K562 (cell line): ENCODE measurements around the gene MGAT4B. TPM values are rescaled to one million over a fixed set of nuclear protein-coding genes. Genes with fewer than 3 reads are reported as not detected.

Experiments used
- ELF4 ChIP-seq: fragments of 450-650 bp; formaldehyde crosslinking; IDR thresholded peaks from 2 replicates; pipeline ENCODE4 v1.4.0; 2022; ENCODE audit warnings: missing genetic modification characterization
- FOXA1 ChIP-seq: fragments of 450-650 bp; IDR thresholded peaks from 2 replicates; pipeline ENCODE4 v1.6.1; 2016; ENCODE audit warnings: mild to moderate bottlenecking, borderline replicate concordance
- KDM1A ChIP-seq, 2 experiments: fragments of 450-650 bp; IDR thresholded peaks; 2 replicates each; pipeline ENCODE4 v1.6.1; 2016; ENCODE audit warnings: mild to moderate bottlenecking in 2 of 2
- SRSF1 ChIP-seq: fragments of 200-400 bp; formaldehyde crosslinking; IDR thresholded peaks from 2 replicates; pipeline ENCODE4 v1.6.1; 2017; ENCODE audit warnings: mild to moderate bottlenecking, low read depth, low read length, moderate library complexity
- TAF1 ChIP-seq: IDR thresholded peaks from 2 replicates; pipeline ENCODE4 v1.6.1; 2011; ENCODE audit warnings: mild to moderate bottlenecking, low read length, moderate library complexity; ENCODE audit not compliant: insufficient read depth, control insufficient read depth, severe bottlenecking; ENCODE audit errors: extremely low read depth
- TRIM25 ChIP-seq: fragments of 450-650 bp; IDR thresholded peaks from 2 replicates; pipeline ENCODE4 v1.7.0; 2016; ENCODE audit warnings: borderline replicate concordance
- YY1 ChIP-seq, 3 experiments: IDR thresholded peaks; 2 replicates each; pipeline ENCODE4 v1.6.1; 2011; ENCODE audit warnings: low read length in 2 of 3, mild to moderate bottlenecking in 2 of 3, moderate library complexity in 2 of 3, borderline replicate concordance in 1 of 3, control low read depth in 1 of 3, low read depth in 1 of 3; ENCODE audit not compliant: insufficient read depth in 3 of 3, insufficient replicate concordance in 2 of 3, control insufficient read depth in 1 of 3, insufficient read length in 1 of 3; ENCODE audit errors: extremely low read depth in 1 of 3
- ZBTB34 ChIP-seq: fragments of 250-450 bp; sonication (Bioruptor Pico); IDR thresholded peaks from 2 replicates; pipeline ENCODE4 v1.8.0; 2021; ENCODE audit warnings: mild to moderate bottlenecking, moderate library complexity
- ZNF592 ChIP-seq: fragments of 450-650 bp; IDR thresholded peaks from 2 replicates; pipeline ENCODE4 v1.6.1; 2017; ENCODE audit warnings: antibody characterized with exemption, mild to moderate bottlenecking
- ZNF76 ChIP-seq: fragments of 250-450 bp; sonication (Bioruptor Pico); IDR thresholded peaks from 2 replicates; pipeline ENCODE4 v1.4.0; 2020; ENCODE audit warnings: mild to moderate bottlenecking, moderate library complexity, borderline replicate concordance
- ZSCAN32 ChIP-seq: fragments of 450-650 bp; formaldehyde crosslinking; IDR thresholded peaks from 2 replicates; pipeline ENCODE4 v1.4.0; 2020; ENCODE audit warnings: mild to moderate bottlenecking, moderate library complexity
- polyA plus RNA-seq, 8 experiments: library from polyadenylated mRNA; depleted of rRNA in 4 of 8; stranded (reverse) in 5 of 8; unstranded in 3 of 8; fragments of >200 nt; fragmentation: Nextera tagmentation in 2 of 8; fragmentation: Illumina TruSeq in 1 of 8; extraction: Ambion mirVana in 2 of 8; extraction: Trizol in 1 of 8; gene quantifications; 2 replicates each; pipeline versions ENCODE4 v1.2.1 to v1.2.3, GENCODE V29; 2011 to 2014; ENCODE audit warnings: inconsistent platforms in 1 of 8, missing spikeins in 1 of 8
- total RNA-seq, 7 experiments: library from RNA; depleted of rRNA in 6 of 7; stranded (reverse); fragments of >200 nt in 6 of 7; fragmentation: Illumina TruSeq in 2 of 7; extraction: Trizol in 2 of 7; gene quantifications; 2 replicates each; pipeline versions ENCODE4 v1.2.1 to v1.2.3, GENCODE V29; 2011 to 2021; ENCODE audit warnings: low replicate concordance in 1 of 7
- TF ChIP-seq, protein P1 (sequence below): fragments of 200-800 bp; sonication (Bioruptor generic); IDR thresholded peaks from 2 replicates; pipeline ENCODE4 v1.6.1; 2016; ENCODE audit warnings: missing genetic modification characterization, missing compliant biosample characterization

Gene MGAT4B
- total and polyA plus RNA-seq, 9 of the 15 experiments (the other 6 are each of a cell fraction or from before 2014, with no cell fraction given): 0.34 to 133 (median 75.4) TPM

GRCh38 chr5:179820483-179821297 is 14.0 kb upstream of the MGAT4B start, which contains the start of gene SQSTM1 (continued):
- TF ChIP-seq YY1 (IDR thresholded peaks at IDR 0.05; ENCODE audit: borderline replicate concordance in 1 of 3, control insufficient read depth in 1 of 3, extremely low read depth in 1 of 3, insufficient read depth in 3 of 3, insufficient read length in 1 of 3, insufficient replicate concordance in 2 of 3, low read depth in 1 of 3, low read length in 2 of 3) (peak; percentile 39 to 86 (median 78)), ZSCAN32 (no peak), SRSF1 (no peak), TAF1 (peak; percentile 74), ELF4 (CRISPR knock-in tag) (no peak), ZNF76 (CRISPR knock-in tag) (no peak), FOXA1 (no peak), ZBTB34 (CRISPR knock-in tag) (no peak), TRIM25 (no peak), KDM1A (IDR thresholded peaks at IDR 0.05) (no peak), ZNF592 (peak; percentile 77; the same call in 1 of the 2 replicates)
- TF ChIP-seq, protein P1, sequence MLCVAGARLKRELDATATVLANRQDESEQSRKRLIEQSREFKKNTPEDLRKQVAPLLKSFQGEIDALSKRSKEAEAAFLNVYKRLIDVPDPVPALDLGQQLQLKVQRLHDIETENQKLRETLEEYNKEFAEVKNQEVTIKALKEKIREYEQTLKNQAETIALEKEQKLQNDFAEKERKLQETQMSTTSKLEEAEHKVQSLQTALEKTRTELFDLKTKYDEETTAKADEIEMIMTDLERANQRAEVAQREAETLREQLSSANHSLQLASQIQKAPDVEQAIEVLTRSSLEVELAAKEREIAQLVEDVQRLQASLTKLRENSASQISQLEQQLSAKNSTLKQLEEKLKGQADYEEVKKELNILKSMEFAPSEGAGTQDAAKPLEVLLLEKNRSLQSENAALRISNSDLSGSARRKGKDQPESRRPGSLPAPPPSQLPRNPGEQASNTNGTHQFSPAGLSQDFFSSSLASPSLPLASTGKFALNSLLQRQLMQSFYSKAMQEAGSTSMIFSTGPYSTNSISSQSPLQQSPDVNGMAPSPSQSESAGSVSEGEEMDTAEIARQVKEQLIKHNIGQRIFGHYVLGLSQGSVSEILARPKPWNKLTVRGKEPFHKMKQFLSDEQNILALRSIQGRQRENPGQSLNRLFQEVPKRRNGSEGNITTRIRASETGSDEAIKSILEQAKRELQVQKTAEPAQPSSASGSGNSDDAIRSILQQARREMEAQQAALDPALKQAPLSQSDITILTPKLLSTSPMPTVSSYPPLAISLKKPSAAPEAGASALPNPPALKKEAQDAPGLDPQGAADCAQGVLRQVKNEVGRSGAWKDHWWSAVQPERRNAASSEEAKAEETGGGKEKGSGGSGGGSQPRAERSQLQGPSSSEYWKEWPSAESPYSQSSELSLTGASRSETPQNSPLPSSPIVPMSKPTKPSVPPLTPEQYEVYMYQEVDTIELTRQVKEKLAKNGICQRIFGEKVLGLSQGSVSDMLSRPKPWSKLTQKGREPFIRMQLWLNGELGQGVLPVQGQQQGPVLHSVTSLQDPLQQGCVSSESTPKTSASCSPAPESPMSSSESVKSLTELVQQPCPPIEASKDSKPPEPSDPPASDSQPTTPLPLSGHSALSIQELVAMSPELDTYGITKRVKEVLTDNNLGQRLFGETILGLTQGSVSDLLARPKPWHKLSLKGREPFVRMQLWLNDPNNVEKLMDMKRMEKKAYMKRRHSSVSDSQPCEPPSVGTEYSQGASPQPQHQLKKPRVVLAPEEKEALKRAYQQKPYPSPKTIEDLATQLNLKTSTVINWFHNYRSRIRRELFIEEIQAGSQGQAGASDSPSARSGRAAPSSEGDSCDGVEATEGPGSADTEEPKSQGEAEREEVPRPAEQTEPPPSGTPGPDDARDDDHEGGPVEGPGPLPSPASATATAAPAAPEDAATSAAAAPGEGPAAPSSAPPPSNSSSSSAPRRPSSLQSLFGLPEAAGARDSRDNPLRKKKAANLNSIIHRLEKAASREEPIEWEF: no peak
